Naive thymus-derived CD8-positive, alpha-beta T cell (primary cell): ENCODE results near the gene PRIM2. TPM values are rescaled to one million over a fixed set of nuclear protein-coding genes. Genes with fewer than 3 reads are reported as not detected.
"Not testable (repeated sequence)": the region's sequence is repeated elsewhere in the genome, so short reads cannot be mapped to it uniquely, and the experiment has no call there.

Source experiments
- ATAC-seq, 2 donors: fragments of 150-1000 bp; cut with Tn5 transposase in 1 of 2; sonication (Bioruptor Pico), chemical (Tn5 transposase) in 1 of 2; 1 replicate in 1 of 2; 2 replicates in 1 of 2; pipeline ENCODE4 v1.10.0; 2021; ENCODE audit warnings: mild to moderate bottlenecking in 2 of 2, moderate library complexity in 2 of 2
- POLR2A ChIA-PET: fragments of 350-600 bp; sonication (Branson Sonifier 250); formaldehyde crosslinking; loops from one replicate; lab custom pipeline; 2021; ENCODE audit warnings: antibody characterized with exemption; lab: Charles Lee
- DNase-seq, 10 donors: peaks; one replicate each; pipeline versions ENCODE4 v3.0.0 to v3.0.0-alpha.2; 2020 to 2022
- H3K27ac Mint-ChIP-seq, 10 donors: one replicate each; pipeline ENCODE4 v1.8.0; 2020 to 2022; ENCODE audit warnings: mild to moderate bottlenecking in 10 of 10, mixed read lengths in 10 of 10, moderate library complexity in 4 of 10, inconsistent platforms in 1 of 10
- H3K27me3 Mint-ChIP-seq, 5 donors: one replicate each; pipeline ENCODE4 v1.8.0; 2021 to 2022; ENCODE audit warnings: mixed read lengths in 5 of 5
- H3K36me3 Mint-ChIP-seq, 3 donors: one replicate each; pipeline ENCODE4 v1.8.0; 2020 to 2022; ENCODE audit warnings: mixed read lengths in 3 of 3, mild to moderate bottlenecking in 2 of 3, inconsistent platforms in 1 of 3
- H3K4me1 Mint-ChIP-seq, 4 donors: one replicate each; pipeline ENCODE4 v1.8.0; 2021 to 2022; ENCODE audit warnings: mixed read lengths in 4 of 4
- H3K4me3 Mint-ChIP-seq, 10 donors: one replicate each; pipeline ENCODE4 v1.8.0; 2020 to 2022; ENCODE audit warnings: mild to moderate bottlenecking in 10 of 10, mixed read lengths in 10 of 10, moderate library complexity in 6 of 10, inconsistent platforms in 1 of 10
- H3K9me3 Mint-ChIP-seq, 9 donors: one replicate each; pipeline ENCODE4 v1.8.0; 2020 to 2022; ENCODE audit warnings: mixed read lengths in 9 of 9, mild to moderate bottlenecking in 3 of 9, inconsistent platforms in 1 of 9, moderate library complexity in 1 of 9
- polyA plus RNA-seq, 3 donors: library from polyadenylated mRNA; unstranded; fragments of 300-500 nt; fragmentation: Illumina TruSeq; gene quantifications; one replicate each; pipeline ENCODE4 v1.2.3, GENCODE V29; 2021
- total RNA-seq, 8 experiments: library from RNA in 2 of 8; stranded (reverse) in 2 of 8; gene quantifications; one replicate each; pipeline ENCODE4 v1.2.3 and lab custom pipeline; 2021 to 2026

Gene PRIM2
- total and polyA plus RNA-seq, 5 experiments from 2014 or later: 8.1 to 15.1 (median 9.9) TPM

DNA sequence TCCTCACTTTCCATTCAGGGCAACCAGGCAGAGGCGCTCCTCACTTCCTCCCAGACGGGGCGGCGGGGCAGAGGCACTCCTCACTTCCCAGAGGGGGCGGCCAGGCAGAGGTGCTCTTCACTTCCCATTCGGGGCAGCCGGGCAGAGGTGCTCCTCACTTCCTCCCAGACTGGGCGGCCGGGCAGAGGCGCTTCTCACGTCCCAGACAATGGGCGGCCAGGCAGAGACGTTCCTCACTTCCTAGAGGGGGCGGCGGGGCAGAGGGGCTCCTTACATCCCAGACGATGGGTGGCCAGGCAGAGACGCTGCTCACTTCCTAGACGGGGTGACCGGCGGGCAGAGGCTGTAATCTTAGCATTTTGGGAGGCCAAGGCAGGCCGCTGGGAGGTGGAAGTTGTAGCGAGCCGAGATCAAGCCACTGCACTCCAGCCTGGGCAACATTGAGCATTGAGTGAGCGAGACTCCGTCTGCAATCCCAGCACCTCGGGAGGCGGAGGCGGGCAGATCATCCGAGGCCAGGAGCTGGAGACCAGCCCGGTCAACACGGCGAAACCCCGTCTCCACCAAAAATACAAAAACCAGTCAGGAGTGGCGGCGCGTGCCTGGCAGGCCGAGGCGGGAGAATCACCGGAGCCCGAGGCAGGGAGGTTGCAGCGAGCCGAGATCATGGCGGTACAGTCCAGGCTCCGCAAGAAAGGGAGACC lies 6.0 kb upstream of the PRIM2 start:
- H3K9me3 Mint-ChIP-seq, H3K27ac Mint-ChIP-seq, DNase-seq, POLR2A ChIA-PET, H3K4me1 Mint-ChIP-seq, H3K4me3 Mint-ChIP-seq, ATAC-seq, H3K36me3 Mint-ChIP-seq: not testable (repeated sequence)
- H3K27me3 Mint-ChIP-seq: peaks cover 0 to 12% (median 7%) of the 10 kb centered on the region in 5 donors

- Mint-ChIP-seq H3K4me3 (no peak overlapping the region), H3K9me3 (no peaks in the 10 kb centered on the region), H3K4me1 (peaks cover 0 to 4% (median 0%) of the 10 kb centered on the region in 4 donors), H3K36me3 (no peaks in the 10 kb centered on the region), H3K27ac (no peak overlapping the region), H3K27me3 (peaks cover 0 to 12% (median 7%) of the 10 kb centered on the region in 5 donors)
- POLR2A ChIA-PET: no interaction called here
- ATAC-seq (no peak), DNase-seq (no peak)
Observed at GRCh38 chr6:57312004-57312345, 5.5 kb upstream of the PRIM2 start.

- no peak overlapping the region for H3K27ac Mint-ChIP-seq
- ATAC-seq (no peak), DNase-seq (no peak)
- POLR2A ChIA-PET: no interaction called here
- H3K9me3 Mint-ChIP-seq: no peaks in the 10 kb centered on the region
- peaks cover 6 to 9% (median 7%) of the 10 kb centered on the region in 4 donors for H3K4me1 Mint-ChIP-seq
- H3K4me3 Mint-ChIP-seq: no peak overlapping the region
- H3K36me3 Mint-ChIP-seq: no peaks in the 10 kb centered on the region
- peaks cover 0 to 7% (median 3%) of the 10 kb centered on the region in 5 donors for H3K27me3 Mint-ChIP-seq
Observed at GRCh38 chr6:57313009-57313408, 4.4 kb upstream of the PRIM2 start.

GRCh38 chr6:57313711-57314471 lies 3.5 kb upstream of the PRIM2 start:
- Mint-ChIP-seq H3K27me3 (peaks cover 0 to 3% (median 3%) of the 10 kb centered on the region in 5 donors), H3K4me3 (no peak overlapping the region), H3K9me3 (no peaks in the 10 kb centered on the region), H3K36me3 (peaks cover 0 to 3% (median 0%) of the 10 kb centered on the region in 3 donors), H3K27ac (no peak overlapping the region), H3K4me1 (peaks cover 10 to 14% (median 14%) of the 10 kb centered on the region in 4 donors)
- ATAC-seq (no peak), DNase-seq (no peak)
- POLR2A ChIA-PET: no interaction called here

DNA sequence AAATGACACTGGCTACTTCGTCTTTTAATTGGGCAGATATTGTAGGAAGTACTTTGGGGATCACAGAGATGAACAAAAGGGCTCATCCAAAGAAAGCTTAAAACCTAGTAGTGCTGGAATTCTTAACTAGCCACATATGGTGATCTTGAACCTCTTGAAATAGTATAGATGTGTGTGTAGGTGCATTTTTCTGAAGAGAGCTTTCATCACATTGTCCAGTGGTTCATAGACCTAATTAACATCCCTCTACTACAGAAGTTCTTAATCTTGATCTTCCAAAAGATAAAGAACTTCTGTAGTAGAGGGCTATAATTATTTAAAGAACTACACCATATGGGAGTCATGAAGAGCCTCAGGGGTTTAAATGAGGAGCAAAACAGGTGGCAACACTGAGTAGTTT lies 2.3 kb upstream of the PRIM2 start:
- POLR2A ChIA-PET: no interaction called here
- ATAC-seq (no peak), DNase-seq (no peak)
- Mint-ChIP-seq H3K4me3 (no peak overlapping the region), H3K36me3 (peaks cover 0 to 15% (median 0%) of the 10 kb centered on the region in 3 donors), H3K27me3 (peaks cover 0 to 3% (median 2%) of the 10 kb centered on the region in 5 donors), H3K27ac (no peak overlapping the region), H3K4me1 (peaks cover 20 to 27% (median 23%) of the 10 kb centered on the region in 4 donors), H3K9me3 (no peaks in the 10 kb centered on the region)

DNA sequence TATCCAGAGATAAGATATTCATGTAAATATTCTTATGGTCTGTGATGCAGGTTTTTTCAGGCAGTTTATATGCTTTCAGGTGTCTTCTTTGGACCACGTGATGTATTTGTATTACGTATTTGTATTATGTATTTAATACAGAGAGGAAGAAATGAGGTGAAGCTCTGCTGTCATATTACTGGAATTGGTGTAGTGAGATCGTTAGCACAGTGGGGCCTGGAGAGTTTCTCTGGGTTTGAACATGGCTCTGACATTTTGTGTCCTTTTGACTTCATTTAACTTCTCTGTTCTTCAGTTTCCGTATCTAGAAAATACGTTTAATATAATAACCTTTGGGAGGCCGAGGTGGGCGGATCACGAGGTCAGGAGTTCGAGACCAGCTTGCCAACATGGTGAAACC lies 1.6 kb upstream of the PRIM2 start:
- H3K36me3 Mint-ChIP-seq: peaks cover 0 to 22% (median 4%) of the 10 kb centered on the region in 3 donors
- POLR2A ChIA-PET: interaction anchor here (0.9 kb wide), 1 partner anchor 413 kb away, joined by 3 read pairs; no protein-coding TSS in a partner anchor
- H3K4me1 Mint-ChIP-seq: peaks cover 21 to 33% (median 26%) of the 10 kb centered on the region in 4 donors
- H3K27me3 Mint-ChIP-seq: peaks cover 0 to 3% (median 0%) of the 10 kb centered on the region in 5 donors
- no peak overlapping the region for H3K4me3 Mint-ChIP-seq
- ATAC-seq (no peak), DNase-seq (no peak)
- no peaks in the 10 kb centered on the region for H3K9me3 Mint-ChIP-seq
- no peak overlapping the region for H3K27ac Mint-ChIP-seq

DNA sequence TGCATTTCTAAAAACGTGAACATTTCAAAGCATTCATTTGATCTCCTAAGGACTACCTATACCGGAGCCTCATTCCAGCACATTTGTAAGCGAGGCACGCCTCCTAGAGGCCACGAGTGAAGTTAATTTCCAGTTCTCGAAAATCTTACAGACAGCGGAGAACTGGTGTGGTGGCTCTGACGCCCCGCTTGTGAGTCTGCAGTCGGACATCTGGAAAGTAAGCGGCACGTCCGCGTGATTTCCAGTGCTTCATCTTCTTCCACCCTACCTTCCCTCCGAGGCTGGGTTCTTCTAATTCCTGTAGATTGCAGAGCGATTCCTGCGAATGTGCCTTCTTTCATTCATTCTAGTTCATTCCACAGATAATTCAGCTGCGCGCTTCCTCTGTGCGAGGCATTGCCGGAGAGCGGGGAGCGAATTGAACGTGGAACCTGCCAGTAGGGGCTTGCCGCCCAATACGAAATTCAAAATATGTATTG lies 810 bp upstream of the PRIM2 start:
- Mint-ChIP-seq H3K4me3 (peak overlapping the region; percentile 92 to 99 (median 98)), H3K27me3 (peaks cover 0 to 3% (median 0%) of the 10 kb centered on the region in 5 donors)

GRCh38 chr6:57324538-57324937 lies 7.1 kb downstream of the PRIM2 start:
- no peak overlapping the region for H3K4me3 Mint-ChIP-seq
- DNase-seq (peak in 3 of 10 donors; percentile 12 to 31 (median 16)), ATAC-seq (no peak)
- POLR2A ChIA-PET: no interaction called here
- peaks cover 14 to 88% (median 46%) of the 10 kb centered on the region in 3 donors for H3K36me3 Mint-ChIP-seq
- H3K4me1 Mint-ChIP-seq: peaks cover 12 to 25% (median 17%) of the 10 kb centered on the region in 4 donors
- peaks cover 3 to 8% (median 5%) of the 10 kb centered on the region in 9 donors for H3K9me3 Mint-ChIP-seq
- H3K27me3 Mint-ChIP-seq: no peaks in the 10 kb centered on the region
- peak overlapping the region in 1 of 10 donors; percentile 13 for H3K27ac Mint-ChIP-seq

More for the DNA sequence above, 810 bp upstream of the PRIM2 start:
- H3K36me3 Mint-ChIP-seq: peaks cover 0 to 28% (median 9%) of the 10 kb centered on the region in 3 donors
- ATAC-seq: peak; percentile 88
- POLR2A ChIA-PET: interaction anchor here (0.9 to 1.2 kb wide), 4 partner anchors 144 to 414 kb away, joined by 3 to 4 read pairs (median 3); partner anchors contain the start of gene BAG2
- H3K9me3 Mint-ChIP-seq: no peaks in the 10 kb centered on the region
- DNase-seq: peak; percentile 60 to 88 (median 82)
- H3K27ac Mint-ChIP-seq: peak overlapping the region; percentile 86 to 98 (median 96)
- H3K4me1 Mint-ChIP-seq: peaks cover 27 to 39% (median 31%) of the 10 kb centered on the region in 4 donors

DNA sequence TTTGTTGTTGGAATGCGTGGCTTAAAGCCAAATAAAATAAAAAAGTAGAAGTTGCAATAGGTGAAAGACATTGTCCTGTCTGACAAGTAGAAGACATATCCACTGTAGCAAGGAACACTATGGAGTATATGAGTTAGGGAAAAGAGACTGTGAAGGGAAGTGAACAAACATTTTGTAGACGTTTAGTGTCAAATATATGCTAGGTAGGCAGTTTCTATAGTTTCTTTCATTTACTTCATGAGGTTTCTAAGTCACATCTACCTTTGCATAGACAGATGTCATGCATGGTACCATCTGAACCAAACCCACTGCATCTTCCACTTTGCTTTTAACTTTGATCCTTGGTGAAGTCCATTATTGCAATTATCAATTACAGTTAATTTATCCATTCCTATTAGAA lies 9.9 kb downstream of the PRIM2 start:
- DNase-seq (no peak), ATAC-seq (no peak)
- no peak overlapping the region for H3K27ac Mint-ChIP-seq
- H3K4me1 Mint-ChIP-seq: peaks cover 0 to 9% (median 4%) of the 10 kb centered on the region in 4 donors
- no peaks in the 10 kb centered on the region for H3K27me3 Mint-ChIP-seq
- POLR2A ChIA-PET: no interaction called here
- peaks cover 31 to 88% (median 63%) of the 10 kb centered on the region in 3 donors for H3K36me3 Mint-ChIP-seq
- no peak overlapping the region for H3K4me3 Mint-ChIP-seq
- peaks cover 5 to 36% (median 22%) of the 10 kb centered on the region in 9 donors for H3K9me3 Mint-ChIP-seq

GRCh38 chr6:57328074-57328473 lies 10.6 kb downstream of the PRIM2 start:
- H3K27ac Mint-ChIP-seq: no peak overlapping the region
- H3K27me3 Mint-ChIP-seq: no peaks in the 10 kb centered on the region
- no peak overlapping the region for H3K4me3 Mint-ChIP-seq
- POLR2A ChIA-PET: no interaction called here
- peaks cover 38 to 87% (median 70%) of the 10 kb centered on the region in 3 donors for H3K36me3 Mint-ChIP-seq
- H3K4me1 Mint-ChIP-seq: peaks cover 0 to 9% (median 4%) of the 10 kb centered on the region in 4 donors
- peaks cover 6 to 40% (median 26%) of the 10 kb centered on the region in 9 donors for H3K9me3 Mint-ChIP-seq
- no peak for DNase-seq
- ATAC-seq: no peak

- peaks cover 49 to 87% (median 81%) of the 10 kb centered on the region in 3 donors for H3K36me3 Mint-ChIP-seq
- no peaks in the 10 kb centered on the region for H3K27me3 Mint-ChIP-seq
- POLR2A ChIA-PET: no interaction called here
- peaks cover 0 to 7% (median 4%) of the 10 kb centered on the region in 4 donors for H3K4me1 Mint-ChIP-seq
- no peak for ATAC-seq
- H3K27ac Mint-ChIP-seq: no peak overlapping the region
- peaks cover 6 to 40% (median 26%) of the 10 kb centered on the region in 9 donors for H3K9me3 Mint-ChIP-seq
- DNase-seq: no peak
- no peak overlapping the region for H3K4me3 Mint-ChIP-seq
Observed at GRCh38 chr6:57329933-57330332, 12.5 kb downstream of the PRIM2 start.

DNA sequence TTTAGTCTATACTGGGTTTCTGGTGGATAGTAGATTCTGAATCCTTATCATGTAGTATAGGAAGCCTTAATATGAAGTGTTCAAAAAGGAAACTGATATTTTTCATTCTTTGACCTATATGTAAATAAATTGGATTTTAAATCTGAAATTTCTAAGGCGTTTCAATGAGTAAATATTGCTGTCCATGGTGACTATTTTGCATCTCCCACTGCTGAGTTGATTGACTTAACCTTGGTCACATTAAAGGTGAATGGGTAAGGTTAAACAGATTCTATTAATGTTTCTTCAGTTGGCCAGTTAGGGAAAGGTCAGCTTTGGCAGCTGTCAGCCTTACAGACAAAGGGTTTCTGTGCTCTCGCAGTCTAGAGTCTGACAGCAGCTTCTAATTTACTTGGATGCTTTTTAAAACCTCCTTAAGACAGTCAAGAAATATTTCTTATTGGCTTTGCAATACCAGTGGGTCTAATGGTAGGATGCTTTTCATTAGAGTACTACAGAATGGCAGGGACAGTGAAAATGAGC lies 24.8 kb downstream of the PRIM2 start:
- Mint-ChIP-seq H3K9me3 (peaks cover 0 to 4% (median 0%) of the 10 kb centered on the region in 9 donors), H3K27me3 (no peaks in the 10 kb centered on the region), H3K4me1 (peaks cover 0 to 7% (median 3%) of the 10 kb centered on the region in 4 donors), H3K4me3 (no peak overlapping the region), H3K27ac (peak overlapping the region in 2 of 10 donors; percentile 3 to 50), H3K36me3 (peaks cover 0 to 4% (median 0%) of the 10 kb centered on the region in 3 donors)
- no peak for DNase-seq
- POLR2A ChIA-PET: no interaction called here
- ATAC-seq: no peak
